ENCODE results near the gene FGFR2.

- TF ChIP-seq, protein P1, sequence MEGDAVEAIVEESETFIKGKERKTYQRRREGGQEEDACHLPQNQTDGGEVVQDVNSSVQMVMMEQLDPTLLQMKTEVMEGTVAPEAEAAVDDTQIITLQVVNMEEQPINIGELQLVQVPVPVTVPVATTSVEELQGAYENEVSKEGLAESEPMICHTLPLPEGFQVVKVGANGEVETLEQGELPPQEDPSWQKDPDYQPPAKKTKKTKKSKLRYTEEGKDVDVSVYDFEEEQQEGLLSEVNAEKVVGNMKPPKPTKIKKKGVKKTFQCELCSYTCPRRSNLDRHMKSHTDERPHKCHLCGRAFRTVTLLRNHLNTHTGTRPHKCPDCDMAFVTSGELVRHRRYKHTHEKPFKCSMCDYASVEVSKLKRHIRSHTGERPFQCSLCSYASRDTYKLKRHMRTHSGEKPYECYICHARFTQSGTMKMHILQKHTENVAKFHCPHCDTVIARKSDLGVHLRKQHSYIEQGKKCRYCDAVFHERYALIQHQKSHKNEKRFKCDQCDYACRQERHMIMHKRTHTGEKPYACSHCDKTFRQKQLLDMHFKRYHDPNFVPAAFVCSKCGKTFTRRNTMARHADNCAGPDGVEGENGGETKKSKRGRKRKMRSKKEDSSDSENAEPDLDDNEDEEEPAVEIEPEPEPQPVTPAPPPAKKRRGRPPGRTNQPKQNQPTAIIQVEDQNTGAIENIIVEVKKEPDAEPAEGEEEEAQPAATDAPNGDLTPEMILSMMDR (IDR thresholded peaks at IDR 0.05): no peak
- no peak for TF ChIP-seq POLR2A (IDR thresholded peaks at IDR 0.05)
Observed at GRCh38 chr10:121543545-121543944, 54.7 kb downstream of the FGFR2 start.
